DND-41 (cell line): ENCODE data around the gene KCNN1.

Experiments
- ATAC-seq: fragments of 200-7000 bp; cut with Tn5 transposase; 3 replicates; pipeline ENCODE4 v1.9.1; 2021; ENCODE audit warnings: low read depth; ENCODE audit not compliant: insufficient read depth
- DNase-seq: peaks from one replicate; pipeline ENCODE4 v3.0.0-alpha.2; 2020
- H2AFZ ChIP-seq: 2 replicates; pipeline ENCODE4 v1.6.0; 2012; ENCODE audit warnings: low read depth, low read length
- H3K27ac ChIP-seq: 2 replicates; pipeline ENCODE4 v1.5.1; 2012; ENCODE audit warnings: low read length, inconsistent platforms
- H3K27me3 ChIP-seq: fragments of 200-600 bp; sonication (generic); 2 replicates; pipeline ENCODE4 v1.6.0; 2012; ENCODE audit warnings: low read length, mild to moderate bottlenecking, inconsistent platforms; ENCODE audit not compliant: insufficient read depth, poor library complexity
- H3K36me3 ChIP-seq: 2 replicates; pipeline ENCODE4 v1.5.1; 2012; ENCODE audit warnings: low read length, inconsistent platforms; ENCODE audit not compliant: insufficient read depth
- H3K4me1 ChIP-seq: 2 replicates; pipeline ENCODE4 v1.5.1; 2012; ENCODE audit warnings: mild to moderate bottlenecking, low read length; ENCODE audit not compliant: insufficient read depth
- H3K4me2 ChIP-seq: 2 replicates; pipeline ENCODE4 v1.6.0; 2012; ENCODE audit warnings: mild to moderate bottlenecking, moderate library complexity, low read length, inconsistent platforms; ENCODE audit not compliant: insufficient read depth
- H3K4me3 ChIP-seq, 2 experiments: fragments of 200-600 bp in 1 of 2; shearing (Covaris generic) in 1 of 2; 2 replicates each; pipeline ENCODE4 v1.5.1; 2012 to 2016; ENCODE audit warnings: inconsistent platforms in 2 of 2, low read length in 2 of 2, mild to moderate bottlenecking in 2 of 2, low read depth in 1 of 2, moderate library complexity in 1 of 2
- H3K79me2 ChIP-seq: 2 replicates; pipeline ENCODE4 v1.6.0; 2012; ENCODE audit warnings: low read length, inconsistent platforms; ENCODE audit not compliant: insufficient read depth
- H3K9ac ChIP-seq: 2 replicates; pipeline ENCODE4 v1.6.0; 2012; ENCODE audit warnings: low read depth, mild to moderate bottlenecking, inconsistent platforms, low read length, moderate library complexity
- H3K9me3 ChIP-seq: 2 replicates; pipeline ENCODE4 v1.5.1; 2012; ENCODE audit warnings: low read length, moderate library complexity, mild to moderate bottlenecking, inconsistent platforms; ENCODE audit not compliant: insufficient read depth, severe bottlenecking
- H4K20me1 ChIP-seq: 2 replicates; pipeline ENCODE4 v1.6.0; 2012; ENCODE audit warnings: low read length; ENCODE audit not compliant: insufficient read depth
- EZH2 ChIP-seq: IDR thresholded peaks from 3 replicates; pipeline ENCODE4 v1.6.1; 2012; ENCODE audit warnings: borderline replicate concordance, low read depth, mild to moderate bottlenecking, moderate library complexity, low read length, inconsistent platforms; ENCODE audit not compliant: severe bottlenecking
- TF ChIP-seq, protein P1 (sequence below): IDR thresholded peaks from 2 replicates; pipeline ENCODE4 v1.5.1; 2012; ENCODE audit warnings: borderline replicate concordance, low read length, moderate library complexity, mild to moderate bottlenecking; ENCODE audit not compliant: poor library complexity, severe bottlenecking; ENCODE audit errors: extremely low read depth

KCNN1 gene

DNA sequence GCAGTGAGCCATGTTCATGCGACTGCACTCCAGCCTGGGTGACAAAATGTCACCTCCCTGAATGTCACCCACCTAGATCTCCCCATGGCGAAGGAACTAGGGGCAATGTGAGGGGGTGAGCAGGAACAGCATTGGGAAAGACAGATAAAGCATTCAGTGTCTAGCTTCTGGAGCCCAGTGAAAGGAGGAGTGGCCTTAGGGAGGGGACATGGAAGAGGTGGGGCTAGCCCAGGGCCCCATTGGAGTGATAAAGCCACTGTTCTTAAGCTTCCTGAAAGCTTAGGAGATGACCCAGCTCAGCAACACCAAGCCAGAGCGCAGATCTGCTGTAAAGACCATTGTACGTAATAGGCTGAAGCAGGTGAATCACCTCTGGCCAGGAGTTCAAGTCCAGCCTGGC is 13.0 kb upstream of the KCNN1 start:
- DNase-seq (no peak), ATAC-seq (no peak)
- H3K27me3 ChIP-seq, result peaks cover 29% of the 10 kb centered on the region
- H2AFZ ChIP-seq, result no peak overlapping the region
- H3K79me2 ChIP-seq, result no peaks in the 10 kb centered on the region
- no peak overlapping the region for H3K4me3 ChIP-seq
- H3K9me3 ChIP-seq, result no peaks in the 10 kb centered on the region
- H3K9ac ChIP-seq, result no peak overlapping the region
- peaks cover 18% of the 10 kb centered on the region for H4K20me1 ChIP-seq
- TF ChIP-seq, protein P1, sequence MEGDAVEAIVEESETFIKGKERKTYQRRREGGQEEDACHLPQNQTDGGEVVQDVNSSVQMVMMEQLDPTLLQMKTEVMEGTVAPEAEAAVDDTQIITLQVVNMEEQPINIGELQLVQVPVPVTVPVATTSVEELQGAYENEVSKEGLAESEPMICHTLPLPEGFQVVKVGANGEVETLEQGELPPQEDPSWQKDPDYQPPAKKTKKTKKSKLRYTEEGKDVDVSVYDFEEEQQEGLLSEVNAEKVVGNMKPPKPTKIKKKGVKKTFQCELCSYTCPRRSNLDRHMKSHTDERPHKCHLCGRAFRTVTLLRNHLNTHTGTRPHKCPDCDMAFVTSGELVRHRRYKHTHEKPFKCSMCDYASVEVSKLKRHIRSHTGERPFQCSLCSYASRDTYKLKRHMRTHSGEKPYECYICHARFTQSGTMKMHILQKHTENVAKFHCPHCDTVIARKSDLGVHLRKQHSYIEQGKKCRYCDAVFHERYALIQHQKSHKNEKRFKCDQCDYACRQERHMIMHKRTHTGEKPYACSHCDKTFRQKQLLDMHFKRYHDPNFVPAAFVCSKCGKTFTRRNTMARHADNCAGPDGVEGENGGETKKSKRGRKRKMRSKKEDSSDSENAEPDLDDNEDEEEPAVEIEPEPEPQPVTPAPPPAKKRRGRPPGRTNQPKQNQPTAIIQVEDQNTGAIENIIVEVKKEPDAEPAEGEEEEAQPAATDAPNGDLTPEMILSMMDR, result no peak
- no peak for TF ChIP-seq EZH2
- H3K4me1 ChIP-seq, result peaks cover 4% of the 10 kb centered on the region; the same call in 1 of the 2 replicates
- H3K4me2 ChIP-seq, result no peak overlapping the region
- H3K27ac ChIP-seq, result no peak overlapping the region
- H3K36me3 ChIP-seq, result no peaks in the 10 kb centered on the region

DNA sequence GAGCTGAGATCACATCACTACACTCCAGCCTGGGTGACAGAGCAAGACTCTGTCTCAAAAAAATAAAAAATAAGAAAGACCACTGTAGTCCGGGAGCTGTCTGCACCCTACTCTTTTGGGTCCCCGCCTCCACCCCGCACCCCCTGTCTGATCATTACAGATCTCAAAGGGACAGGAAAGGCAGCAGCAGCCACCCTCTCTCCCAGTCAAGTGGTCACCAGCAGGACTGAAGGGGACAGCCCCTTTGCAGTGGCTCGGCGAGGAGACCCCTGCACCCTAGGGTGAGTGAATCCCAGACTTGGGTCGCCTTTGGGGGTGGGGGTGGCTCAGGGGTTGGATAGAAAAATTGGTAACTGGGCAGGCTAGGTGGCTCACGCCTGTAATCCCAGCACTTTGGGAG is 12.5 kb upstream of the KCNN1 start:
- H3K9me3 ChIP-seq, result no peaks in the 10 kb centered on the region
- H2AFZ ChIP-seq, result no peak overlapping the region
- no peak for TF ChIP-seq EZH2
- TF ChIP-seq, protein P1, result no peak
- no peak overlapping the region for H3K4me2 ChIP-seq
- no peak overlapping the region for H3K9ac ChIP-seq
- peaks cover 13% of the 10 kb centered on the region for H4K20me1 ChIP-seq
- peaks cover 28% of the 10 kb centered on the region for H3K27me3 ChIP-seq
- H3K27ac ChIP-seq, result no peak overlapping the region
- H3K4me3 ChIP-seq, result no peak overlapping the region
- no peaks in the 10 kb centered on the region for H3K36me3 ChIP-seq
- no peaks in the 10 kb centered on the region for H3K4me1 ChIP-seq
- ATAC-seq, result no peak
- no peaks in the 10 kb centered on the region for H3K79me2 ChIP-seq
- DNase-seq, result no peak

DNA sequence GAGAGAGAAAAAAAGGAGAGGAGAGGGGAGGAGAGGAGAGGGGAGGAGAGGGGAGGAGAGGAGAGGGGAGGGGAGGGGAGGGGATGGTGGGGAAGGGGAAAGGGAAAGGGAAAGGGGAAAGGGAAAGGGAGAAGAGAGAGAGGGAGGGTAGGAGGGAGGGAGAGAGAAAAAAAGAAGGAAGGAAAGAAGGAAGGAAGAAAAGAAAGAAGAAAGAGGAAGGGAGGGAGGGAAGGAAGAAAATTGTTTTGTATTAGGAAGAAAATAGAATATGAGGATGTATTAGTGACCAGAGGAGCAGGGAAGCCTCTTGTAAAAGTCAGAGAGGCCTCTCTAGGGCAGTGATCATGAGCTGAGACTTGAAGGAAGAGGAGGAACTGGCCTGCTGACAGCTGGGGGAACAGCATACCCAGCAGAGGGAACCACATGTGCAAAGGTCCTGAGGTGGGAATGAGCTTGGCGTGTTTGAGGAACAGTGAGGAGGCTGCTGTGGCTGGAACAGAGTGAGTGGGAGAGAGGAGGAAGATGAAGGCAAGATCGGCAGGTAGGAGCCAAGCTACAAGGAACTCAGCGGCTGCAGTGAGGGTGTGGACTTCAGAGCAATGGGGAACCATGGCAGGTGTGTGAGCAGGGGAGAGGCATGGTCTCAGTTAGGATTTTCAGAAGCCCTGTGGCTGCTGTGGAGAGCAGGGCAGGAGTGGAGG is 9.6 kb upstream of the KCNN1 start:
- Histone ChIP-seq H3K9me3 (no peaks in the 10 kb centered on the region), H3K4me3 (no peak overlapping the region), H3K27ac (no peak overlapping the region), H3K79me2 (no peaks in the 10 kb centered on the region), H2AFZ (no peak overlapping the region), H4K20me1 (no peaks in the 10 kb centered on the region), H3K27me3 (peaks cover 8% of the 10 kb centered on the region), H3K9ac (no peak overlapping the region), H3K4me1 (no peaks in the 10 kb centered on the region), H3K36me3 (no peaks in the 10 kb centered on the region), H3K4me2 (no peak overlapping the region)
- DNase-seq, result no peak
- no peak for ATAC-seq
- TF ChIP-seq EZH2, result no peak
- TF ChIP-seq, protein P1, result no peak
